SK-N-SH (cell line): ENCODE measurements around the gene NAPA.

Experiments used
- POLR2AphosphoS5 ChIP-seq: IDR thresholded peaks from 2 replicates; pipeline ENCODE4 v1.6.1; 2012; ENCODE audit warnings: low read depth, low read length
- RAD21 ChIP-seq: IDR thresholded peaks from 2 replicates; pipeline ENCODE4 v1.6.1; 2012; ENCODE audit warnings: mild to moderate bottlenecking, low read length
- SIN3A ChIP-seq: IDR thresholded peaks from 2 replicates; pipeline ENCODE4 v1.6.1; 2012; ENCODE audit warnings: low read depth, mild to moderate bottlenecking, low read length, moderate library complexity, borderline replicate concordance
- TF ChIP-seq, protein P1 (sequence below): fragments of 150-350 bp; IDR thresholded peaks from 2 replicates; pipeline ENCODE4 v1.6.1; 2017; ENCODE audit warnings: antibody characterized with exemption, low read length, low read depth, borderline replicate concordance
- TF ChIP-seq, protein P2 (sequence below): fragments of 200-600 bp; sonication (generic); IDR thresholded peaks from 2 replicates; pipeline ENCODE4 v1.6.1; 2017; ENCODE audit warnings: antibody characterized with exemption, mild to moderate bottlenecking, moderate library complexity

DNA sequence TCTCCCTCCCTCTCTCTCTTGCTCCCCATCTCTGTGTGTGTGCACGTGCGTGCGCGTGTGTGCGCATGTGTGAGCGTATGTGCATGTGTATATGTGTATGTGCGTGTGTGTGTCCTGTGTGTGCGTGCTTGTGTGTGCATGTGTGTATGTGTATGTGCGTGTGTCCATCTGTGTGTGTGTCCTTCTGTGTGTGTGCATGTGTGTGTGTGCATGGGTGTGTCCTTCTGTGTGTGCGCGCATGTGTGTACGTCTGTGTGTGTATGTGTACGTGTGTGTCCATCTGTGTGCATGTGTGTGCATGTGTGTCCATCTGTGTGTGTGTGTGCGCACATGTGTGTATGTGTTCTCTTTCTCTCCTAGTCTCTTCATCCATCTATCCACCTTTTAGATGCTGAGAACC is 55.4 kb downstream of the NAPA start:
- TF ChIP-seq POLR2AphosphoS5 (no peak), SIN3A (no peak), RAD21 (no peak)
- TF ChIP-seq, protein P1, sequence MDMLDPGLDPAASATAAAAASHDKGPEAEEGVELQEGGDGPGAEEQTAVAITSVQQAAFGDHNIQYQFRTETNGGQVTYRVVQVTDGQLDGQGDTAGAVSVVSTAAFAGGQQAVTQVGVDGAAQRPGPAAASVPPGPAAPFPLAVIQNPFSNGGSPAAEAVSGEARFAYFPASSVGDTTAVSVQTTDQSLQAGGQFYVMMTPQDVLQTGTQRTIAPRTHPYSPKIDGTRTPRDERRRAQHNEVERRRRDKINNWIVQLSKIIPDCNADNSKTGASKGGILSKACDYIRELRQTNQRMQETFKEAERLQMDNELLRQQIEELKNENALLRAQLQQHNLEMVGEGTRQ: no peak
- TF ChIP-seq, protein P2, sequence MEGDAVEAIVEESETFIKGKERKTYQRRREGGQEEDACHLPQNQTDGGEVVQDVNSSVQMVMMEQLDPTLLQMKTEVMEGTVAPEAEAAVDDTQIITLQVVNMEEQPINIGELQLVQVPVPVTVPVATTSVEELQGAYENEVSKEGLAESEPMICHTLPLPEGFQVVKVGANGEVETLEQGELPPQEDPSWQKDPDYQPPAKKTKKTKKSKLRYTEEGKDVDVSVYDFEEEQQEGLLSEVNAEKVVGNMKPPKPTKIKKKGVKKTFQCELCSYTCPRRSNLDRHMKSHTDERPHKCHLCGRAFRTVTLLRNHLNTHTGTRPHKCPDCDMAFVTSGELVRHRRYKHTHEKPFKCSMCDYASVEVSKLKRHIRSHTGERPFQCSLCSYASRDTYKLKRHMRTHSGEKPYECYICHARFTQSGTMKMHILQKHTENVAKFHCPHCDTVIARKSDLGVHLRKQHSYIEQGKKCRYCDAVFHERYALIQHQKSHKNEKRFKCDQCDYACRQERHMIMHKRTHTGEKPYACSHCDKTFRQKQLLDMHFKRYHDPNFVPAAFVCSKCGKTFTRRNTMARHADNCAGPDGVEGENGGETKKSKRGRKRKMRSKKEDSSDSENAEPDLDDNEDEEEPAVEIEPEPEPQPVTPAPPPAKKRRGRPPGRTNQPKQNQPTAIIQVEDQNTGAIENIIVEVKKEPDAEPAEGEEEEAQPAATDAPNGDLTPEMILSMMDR: no peak
